Transverse colon (tissue), 4 donors: ENCODE results near the gene CEP170B. TPM values are rescaled to one million over a fixed set of nuclear protein-coding genes. Genes with fewer than 3 reads are reported as not detected.

ENCODE experiments used
- DNase-seq: peaks from one replicate; pipeline ENCODE4 v3.0.0-alpha.2; 2019
- H3K27ac ChIP-seq, 4 donors: fragments of 200-600 bp; sonication (generic); 2 replicates each; pipeline ENCODE4 v1.5.1; 2016 to 2018; ENCODE audit warnings: inconsistent platforms in 4 of 4
- H3K27me3 ChIP-seq: fragments of 200-600 bp; sonication (generic); 2 replicates; pipeline ENCODE4 v1.5.1; 2017; ENCODE audit warnings: inconsistent platforms
- H3K36me3 ChIP-seq, 4 donors: fragments of 200-600 bp; sonication (generic); 2 replicates each; pipeline ENCODE4 v1.5.1; 2017 to 2019; ENCODE audit warnings: inconsistent platforms in 4 of 4
- H3K4me1 ChIP-seq, 4 donors: fragments of 200-600 bp; sonication (generic); 2 replicates each; pipeline ENCODE4 v1.5.1; 2017 to 2020; ENCODE audit warnings: inconsistent platforms in 4 of 4
- H3K4me3 ChIP-seq, 4 donors: fragments of 200-600 bp; sonication (generic); 1 replicate in 1 of 4; 2 replicates in 3 of 4; pipeline versions ENCODE4 v1.5.1 to v1.6.1; 2017 to 2019; ENCODE audit warnings: inconsistent platforms in 4 of 4
- H3K9me3 ChIP-seq, 2 donors: fragments of 200-600 bp; sonication (generic); 2 replicates each; pipeline ENCODE4 v1.5.1; 2017 to 2019; ENCODE audit warnings: inconsistent platforms in 2 of 2
- CTCF ChIP-seq, 5 experiments: fragments of 200-600 bp in 3 of 5; fragments of 450-650 bp in 2 of 5; sonication (generic) in 3 of 5; IDR thresholded peaks; 1 replicate in 2 of 5; 2 replicates in 3 of 5; pipeline ENCODE4 v1.5.1; 2016 to 2017; ENCODE audit warnings: antibody characterized with exemption in 5 of 5, inconsistent platforms in 3 of 5, mild to moderate bottlenecking in 2 of 5, moderate library complexity in 1 of 5
- EP300 ChIP-seq: sonication (generic); formaldehyde crosslinking; IDR thresholded peaks from one replicate; pipeline ENCODE4 v1.6.1; 2017; ENCODE audit warnings: antibody characterized with exemption, low read depth
- POLR2A ChIP-seq: fragments of 450-650 bp; IDR thresholded peaks from one replicate; pipeline ENCODE4 v1.6.1; 2016; ENCODE audit warnings: antibody characterized with exemption, mild to moderate bottlenecking, moderate library complexity
- POLR2AphosphoS5 ChIP-seq, 3 donors: sonication (generic); formaldehyde crosslinking; IDR thresholded peaks; one replicate each; pipeline ENCODE4 v1.6.1; 2016; ENCODE audit warnings: antibody characterized with exemption in 3 of 3
- WGBS, 2 donors: methylation state at CpG; one replicate each; pipeline ENCODE4 v1.1.5; 2018; ENCODE audit warnings: low coverage in 1 of 2; 5-methylcytosine and 5-hydroxymethylcytosine counted together
- in situ Hi-C, 4 donors: fragments of 200-750 bp; cut with MboI; loops; one replicate each; pipeline versions ENCODE4 v1.15.0 to v1.15.1; 2017; ENCODE audit warnings: low sequenced_read_pairs in 3 of 4, low pct_ligation_motif_present in 1 of 4, low pct_unique_long_range_greater_than_20kb in 1 of 4
- intact Hi-C: fragments of 100-400 bp; cut with DNase I; formaldehyde crosslinking; loops from one replicate; pipeline ENCODE4 v1.15.1; 2023; ENCODE audit warnings: low total_unique reads
- total RNA-seq, 4 donors: library from RNA; depleted of rRNA; stranded (reverse); fragments of >200 nt; gene quantifications; one replicate each; pipeline ENCODE4 v1.1.0, GENCODE V29; 2016

Gene CEP170B
- total RNA-seq, 4 donors from 2014 or later: 56.0 to 195 (median 109) TPM

GRCh38 chr14:104891664-104892530 lies 26.8 kb downstream of the CEP170B start:
- DNase-seq: no peak
- H3K4me1 ChIP-seq: peaks cover 0 to 6% (median 0%) of the 10 kb centered on the region in 4 donors
- WGBS, 2 donors: 81% methylated on average over 7 of the region's 13 CpGs; no CpG with 5 or more reads in 1 of the 2 donors

GRCh38 chr14:104892531-104893434 lies 27.7 kb downstream of the CEP170B start:
- H3K36me3 ChIP-seq: peaks cover 0 to 1% (median 0%) of the 10 kb centered on the region in 4 donors
- DNase-seq: peak; percentile 7
- H3K27me3 ChIP-seq: no peaks in the 10 kb centered on the region
- H3K4me3 ChIP-seq: no peak overlapping the region
- TF ChIP-seq CTCF (IDR thresholded peaks at IDR 0.05): no peak
- TF ChIP-seq POLR2A: no peak
- TF ChIP-seq EP300: no peak
- no peak for TF ChIP-seq POLR2AphosphoS5 (IDR thresholded peaks at IDR 0.05)
- intact Hi-C loops (no loop called here), in situ Hi-C loops (no loop called here)
- H3K9me3 ChIP-seq: no peaks in the 10 kb centered on the region
- H3K4me1 ChIP-seq: peaks cover 0 to 6% (median 0%) of the 10 kb centered on the region in 4 donors
- no peak overlapping the region for H3K27ac ChIP-seq
- WGBS, 2 donors: 66% methylated on average over 23 of the region's 31 CpGs; no CpG with 5 or more reads in 1 of the 2 donors

More at GRCh38 chr14:104891664-104892530, 26.8 kb downstream of the CEP170B start:
- intact Hi-C loops: no loop called here
- peaks cover 0 to 10% (median 0%) of the 10 kb centered on the region in 4 donors for H3K36me3 ChIP-seq
- H3K27me3 ChIP-seq: no peaks in the 10 kb centered on the region
- in situ Hi-C loops: no loop called here
- TF ChIP-seq CTCF (IDR thresholded peaks at IDR 0.05) (no peak), EP300 (no peak), POLR2AphosphoS5 (IDR thresholded peaks at IDR 0.05) (no peak), POLR2A (no peak)
- H3K9me3 ChIP-seq: no peaks in the 10 kb centered on the region
- no peak overlapping the region for H3K4me3 ChIP-seq
- no peak overlapping the region for H3K27ac ChIP-seq

GRCh38 chr14:104893435-104894207 lies 28.6 kb downstream of the CEP170B start:
- Histone ChIP-seq H3K27ac (no peak overlapping the region), H3K4me3 (no peak overlapping the region), H3K9me3 (no peaks in the 10 kb centered on the region), H3K4me1 (peaks cover 0 to 6% (median 0%) of the 10 kb centered on the region in 4 donors), H3K27me3 (no peaks in the 10 kb centered on the region), H3K36me3 (no peaks in the 10 kb centered on the region)
- DNase-seq: peak; percentile 19
- no peak for TF ChIP-seq CTCF (IDR thresholded peaks at IDR 0.05)
- TF ChIP-seq POLR2AphosphoS5 (IDR thresholded peaks at IDR 0.05): no peak
- TF ChIP-seq EP300: no peak
- TF ChIP-seq POLR2A: no peak
- in situ Hi-C loops: no loop called here
- WGBS, 2 donors: 68% methylated on average over 29 of the region's 39 CpGs; no CpG with 5 or more reads in 1 of the 2 donors
- intact Hi-C loops: no loop called here
